GM19035 (cell line): Measurements from ENCODE around the gene SH3RF3.

Experiments
- ATAC-seq: cut with Tn5 transposase; IDR thresholded peaks from one replicate; pipeline ENCODE4 v1.9.1; 2021; ENCODE audit not compliant: unreplicated experiment

The SH3RF3 gene

DNA sequence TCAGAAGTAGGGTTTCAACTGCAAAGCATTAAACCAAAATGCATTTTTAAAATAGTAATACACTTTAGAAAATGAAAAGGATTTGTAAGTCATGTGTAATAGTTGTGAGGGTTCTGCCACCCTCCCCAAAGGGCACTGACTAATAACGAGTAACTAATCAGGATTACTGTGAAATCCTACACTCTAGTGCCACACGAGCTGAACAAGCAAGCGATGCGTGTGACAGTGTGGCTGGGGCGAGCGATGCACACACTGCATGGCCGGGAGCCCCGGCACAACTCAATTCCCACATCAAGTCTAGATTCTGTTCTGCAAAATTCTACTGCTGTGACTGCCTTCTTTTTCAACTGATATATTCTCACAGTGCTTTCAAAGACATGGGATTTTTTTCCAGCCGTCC, 328.4 kb downstream of the SH3RF3 start:
- ATAC-seq, result no peak

DNA sequence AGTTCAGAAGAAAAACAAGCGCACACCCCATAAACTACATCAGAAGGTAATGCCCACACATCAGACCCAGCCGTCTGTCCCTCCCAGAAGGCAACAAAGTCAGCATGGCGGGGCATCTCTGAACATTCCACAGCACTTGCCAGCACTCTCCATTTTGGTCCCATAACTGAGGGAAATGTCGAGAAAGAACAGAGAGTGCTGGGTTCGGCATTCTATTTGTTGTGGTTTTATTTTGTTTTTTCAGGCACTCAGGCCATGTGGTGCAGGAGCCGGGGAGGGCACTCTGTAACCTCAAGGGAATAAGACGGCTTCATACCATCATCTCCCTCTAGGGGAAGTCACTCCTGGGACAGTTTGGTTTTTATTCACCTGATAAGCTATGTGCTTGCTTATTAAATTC, 328.8 kb downstream of the SH3RF3 start:
- no peak for ATAC-seq

DNA sequence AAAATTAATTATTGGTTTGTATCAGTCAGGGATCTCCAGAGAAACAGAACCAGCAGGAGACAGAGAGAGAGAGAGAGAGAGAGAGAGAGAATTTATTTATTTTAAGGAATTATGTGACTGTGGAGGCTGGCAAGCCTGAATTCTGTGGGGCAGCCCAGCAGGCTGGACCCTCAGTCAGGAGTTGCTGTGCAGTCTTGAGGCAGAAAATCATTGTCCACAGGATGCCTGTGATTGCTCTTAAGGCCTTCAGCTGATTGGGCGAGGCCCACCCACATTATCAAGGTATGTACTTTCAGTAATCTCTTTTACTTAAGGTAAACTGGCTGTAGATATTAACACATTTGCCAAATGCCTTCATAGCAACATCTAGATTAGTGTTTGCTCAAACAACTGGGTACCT, 329.5 kb downstream of the SH3RF3 start:
- no peak for ATAC-seq

DNA sequence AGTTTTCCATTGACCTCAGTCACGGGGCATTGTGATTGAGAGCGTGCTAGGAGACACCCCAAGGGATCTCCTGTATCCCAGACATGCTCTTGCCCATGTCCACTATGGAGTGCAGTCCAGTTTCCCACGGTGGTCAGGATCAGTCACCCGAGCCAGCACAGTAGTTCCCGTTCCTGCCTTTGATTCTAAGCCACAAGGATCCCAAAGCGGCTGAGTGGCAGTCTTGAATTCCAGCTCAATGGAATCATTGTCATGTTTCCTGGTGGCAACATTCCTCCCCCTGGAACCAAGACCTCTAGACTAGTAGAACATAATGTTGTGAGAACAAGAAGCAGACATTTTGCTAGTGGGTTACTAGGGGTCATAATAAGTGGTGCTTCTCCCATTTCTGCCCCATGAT, 330.5 kb downstream of the SH3RF3 start:
- ATAC-seq, result no peak

DNA sequence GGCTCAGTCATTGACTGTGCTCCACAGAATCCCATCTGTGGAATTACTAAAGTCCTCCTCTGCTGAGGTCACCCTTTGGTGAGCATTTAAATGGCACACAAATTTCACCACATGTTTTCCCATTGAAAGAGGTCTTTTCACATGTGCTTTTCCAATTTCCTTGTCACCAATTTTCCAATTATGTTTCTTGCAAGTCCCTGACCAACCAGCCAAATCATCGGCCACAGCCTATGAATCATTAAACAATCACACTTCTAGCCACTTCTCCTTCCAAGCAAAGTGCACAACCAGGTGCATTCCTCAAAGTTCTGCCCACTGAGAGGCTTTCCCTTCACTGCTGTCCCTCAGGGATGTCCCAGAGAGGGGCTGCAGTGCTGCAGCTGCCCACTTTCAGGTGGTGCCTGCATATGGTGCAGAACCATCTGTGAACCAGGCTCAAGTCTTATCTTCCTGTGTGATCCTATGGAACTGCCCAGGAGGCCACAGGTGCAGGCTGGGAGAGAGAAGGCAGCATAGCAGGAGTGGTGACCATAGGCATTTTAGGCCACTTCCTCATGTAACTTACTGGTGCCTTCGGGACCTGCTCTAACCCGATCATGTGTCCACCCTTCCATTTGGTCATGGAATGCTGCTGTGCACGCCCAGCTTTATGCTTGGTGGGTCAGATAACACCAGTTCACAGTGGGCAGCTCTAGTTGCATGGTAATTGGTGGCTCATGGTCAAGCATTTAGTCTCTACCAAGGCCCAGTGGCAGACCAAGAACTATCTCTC, 331.7 kb downstream of the SH3RF3 start:
- no peak for ATAC-seq

DNA sequence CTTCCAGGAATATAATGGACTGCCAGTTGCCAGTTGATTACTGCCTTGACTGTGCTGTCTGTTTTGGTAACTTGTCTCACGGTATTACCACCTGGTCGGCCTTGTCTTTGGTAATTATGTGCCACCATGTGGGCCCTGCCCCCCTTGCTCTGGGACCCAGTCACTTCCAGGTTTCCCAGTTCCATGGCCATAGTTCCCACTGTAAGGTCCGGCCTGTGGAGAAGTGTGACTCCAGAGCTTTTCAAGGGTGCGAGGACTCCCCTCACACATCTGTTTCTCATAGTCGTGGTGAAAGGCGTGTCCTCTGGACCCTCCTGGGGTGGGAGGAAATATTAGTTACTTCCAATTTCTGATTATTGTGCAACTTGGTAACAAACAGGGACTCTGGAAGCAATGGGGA, 334.2 kb downstream of the SH3RF3 start:
- ATAC-seq, result no peak

DNA sequence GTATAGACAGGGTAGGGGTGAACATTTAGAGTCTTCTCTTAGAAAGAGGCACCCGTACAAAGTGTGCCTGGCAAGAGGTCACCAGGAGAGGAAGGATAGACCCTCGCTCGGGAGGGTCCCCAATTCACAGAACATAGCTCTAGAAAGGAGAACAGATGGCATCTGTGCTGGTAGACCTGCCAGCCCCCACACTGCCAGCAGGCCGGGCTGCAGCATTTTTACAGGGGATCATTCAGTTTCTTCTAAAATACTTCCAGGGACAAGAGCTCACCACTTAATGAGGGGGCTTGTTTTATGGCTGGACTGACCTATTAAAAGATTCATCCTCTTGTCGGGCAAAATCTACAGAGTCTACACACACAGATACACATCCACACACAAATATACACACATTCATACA, 334.9 kb downstream of the SH3RF3 start:
- ATAC-seq, result no peak

DNA sequence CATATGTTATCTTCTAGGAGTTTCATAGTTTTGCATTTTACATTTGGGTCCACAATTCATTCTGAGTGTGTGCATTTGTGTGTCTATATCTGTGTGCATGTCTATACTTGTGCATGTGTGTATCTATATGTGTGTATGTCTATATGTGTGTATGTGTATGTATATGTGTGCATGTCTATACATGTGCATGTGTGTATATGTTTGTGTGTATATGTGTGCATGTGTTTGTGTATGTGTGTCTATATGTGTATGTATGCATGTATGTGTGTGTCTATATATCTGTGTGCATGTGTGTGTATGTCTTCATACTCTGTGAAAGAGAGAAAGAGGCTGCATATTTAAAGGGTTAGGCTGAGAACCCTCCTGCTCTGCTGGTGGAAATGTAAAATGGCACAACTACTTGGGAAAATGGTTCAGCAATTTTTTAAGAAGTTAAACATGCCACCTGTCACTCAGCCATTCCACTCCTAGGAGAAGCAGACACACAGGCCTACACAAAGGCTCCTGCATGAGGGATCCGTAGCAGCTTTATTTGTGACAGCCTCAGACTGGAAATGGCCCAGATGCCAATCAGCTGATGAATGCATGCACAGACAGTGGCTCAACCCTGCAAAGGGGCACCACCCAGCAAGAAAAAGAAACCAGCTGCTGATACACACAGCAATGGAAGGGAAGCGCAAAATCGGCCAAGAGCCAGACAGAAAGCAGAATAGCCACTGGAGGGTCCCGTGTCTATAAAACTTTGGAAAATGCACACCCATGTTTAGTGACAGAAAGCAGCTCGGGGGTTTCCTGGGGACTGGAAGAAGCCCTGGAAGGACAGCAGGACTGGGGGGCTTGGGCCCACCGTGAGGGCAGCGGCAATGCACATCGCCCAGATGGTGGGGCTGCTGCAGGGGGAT, 337.9 kb downstream of the SH3RF3 start:
- no peak for ATAC-seq

DNA sequence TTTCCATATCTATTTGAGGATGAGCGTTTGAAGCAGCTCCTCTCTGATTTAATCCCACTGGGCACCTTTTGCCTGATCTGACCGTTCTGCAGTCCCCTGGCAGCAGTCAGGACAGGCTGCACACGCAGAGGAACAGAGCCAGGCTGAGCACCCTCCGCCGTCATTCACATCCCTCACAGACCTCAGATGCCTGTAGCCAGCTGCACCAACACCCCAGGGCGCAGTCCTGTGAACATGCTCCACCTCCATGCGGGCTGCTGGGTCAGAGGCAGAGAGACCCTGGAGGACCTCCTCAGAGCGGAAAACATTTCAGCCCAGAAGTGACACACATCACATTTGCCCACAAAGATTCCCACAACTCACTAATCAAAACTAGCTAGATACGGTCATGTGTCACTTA, 338.7 kb downstream of the SH3RF3 start:
- no peak for ATAC-seq

DNA sequence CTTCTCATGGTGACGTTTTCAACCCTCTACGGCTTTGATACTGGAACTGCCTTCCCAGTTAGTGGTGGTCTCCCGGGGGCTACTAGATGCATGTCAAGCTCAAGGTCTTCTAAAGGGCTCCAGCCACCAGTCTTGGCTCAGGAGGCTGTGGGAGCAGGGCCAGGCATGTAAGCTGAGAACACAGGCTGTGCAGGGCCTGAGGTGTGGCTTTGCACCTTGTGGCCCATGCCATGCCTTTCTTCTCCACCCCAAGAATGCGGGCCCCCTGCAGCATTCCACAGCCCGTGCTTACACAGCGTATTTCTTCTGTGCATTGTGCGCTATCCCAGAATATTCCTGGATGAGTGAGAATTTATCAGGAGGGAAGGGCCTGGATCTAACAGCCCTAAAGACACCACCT, 339.9 kb downstream of the SH3RF3 start:
- ATAC-seq, result no peak

DNA sequence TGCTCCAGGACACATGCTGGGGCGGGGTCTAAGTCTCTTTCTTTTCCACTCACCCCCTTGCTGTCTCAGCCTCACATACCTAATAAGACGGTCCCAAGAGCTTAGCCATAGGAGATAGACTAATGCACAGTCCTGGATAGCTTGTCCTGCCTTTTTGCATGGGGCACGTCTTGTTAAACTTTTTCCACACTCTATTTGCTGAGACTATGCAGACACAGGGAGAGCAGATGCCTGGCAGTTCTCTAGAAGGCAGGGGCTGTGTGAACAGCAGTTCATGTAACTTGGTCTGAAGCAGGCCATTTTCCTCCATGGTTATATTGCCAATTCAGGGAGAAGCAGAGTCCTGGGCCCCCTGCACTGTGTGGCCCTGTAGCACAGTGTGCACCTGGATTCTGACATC, 342.7 kb downstream of the SH3RF3 start:
- ATAC-seq, result no peak

DNA sequence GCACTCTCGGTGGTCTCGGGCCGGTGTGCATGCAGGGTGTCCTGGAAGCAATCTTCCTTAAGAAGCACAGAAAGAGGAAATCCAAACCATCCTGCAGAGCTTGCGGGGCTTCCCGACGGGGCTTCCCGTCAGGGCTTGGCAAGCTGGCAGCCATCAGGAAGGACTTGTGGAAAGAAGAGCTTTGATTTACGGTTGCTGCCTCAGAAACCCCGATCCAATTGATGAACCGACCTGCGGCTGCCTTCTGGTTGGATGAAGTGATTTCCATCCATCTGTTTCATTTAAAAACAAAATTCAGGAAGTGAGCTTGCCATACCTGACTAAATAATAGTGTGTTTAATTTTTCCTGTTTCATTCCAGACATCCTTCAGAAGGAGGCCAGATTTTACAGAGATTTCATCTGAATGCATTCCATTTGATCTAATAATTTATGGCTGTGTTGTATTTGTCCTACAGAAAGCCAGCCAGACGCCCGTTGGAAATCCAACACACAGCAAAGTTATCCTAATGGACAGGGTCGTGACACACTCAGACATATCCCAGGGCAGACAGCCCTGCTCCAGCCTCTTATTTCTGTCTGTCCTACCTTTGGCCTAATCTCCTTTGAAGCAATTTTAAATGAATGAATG, 343.4 kb downstream of the SH3RF3 start:
- ATAC-seq, result no peak

DNA sequence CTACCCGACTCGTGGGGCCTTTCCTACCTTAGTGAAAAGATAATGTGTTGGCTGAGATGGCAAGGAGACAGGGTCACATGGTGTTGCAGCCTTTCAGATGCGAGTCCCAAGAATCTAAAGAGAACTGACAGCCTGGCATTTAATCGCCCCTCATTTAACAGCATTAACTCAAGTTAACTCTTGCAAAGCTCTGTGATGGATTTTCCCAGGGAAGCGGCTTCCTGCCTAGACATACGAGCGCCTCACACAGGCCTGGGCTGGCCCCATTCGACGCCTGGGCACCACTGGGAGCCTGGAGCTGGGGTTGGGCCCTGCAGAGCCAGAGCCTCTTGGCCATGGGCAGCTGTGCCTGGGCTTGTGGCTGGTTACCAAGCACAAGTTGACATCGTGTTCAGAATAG, 344.0 kb downstream of the SH3RF3 start:
- no peak for ATAC-seq

DNA sequence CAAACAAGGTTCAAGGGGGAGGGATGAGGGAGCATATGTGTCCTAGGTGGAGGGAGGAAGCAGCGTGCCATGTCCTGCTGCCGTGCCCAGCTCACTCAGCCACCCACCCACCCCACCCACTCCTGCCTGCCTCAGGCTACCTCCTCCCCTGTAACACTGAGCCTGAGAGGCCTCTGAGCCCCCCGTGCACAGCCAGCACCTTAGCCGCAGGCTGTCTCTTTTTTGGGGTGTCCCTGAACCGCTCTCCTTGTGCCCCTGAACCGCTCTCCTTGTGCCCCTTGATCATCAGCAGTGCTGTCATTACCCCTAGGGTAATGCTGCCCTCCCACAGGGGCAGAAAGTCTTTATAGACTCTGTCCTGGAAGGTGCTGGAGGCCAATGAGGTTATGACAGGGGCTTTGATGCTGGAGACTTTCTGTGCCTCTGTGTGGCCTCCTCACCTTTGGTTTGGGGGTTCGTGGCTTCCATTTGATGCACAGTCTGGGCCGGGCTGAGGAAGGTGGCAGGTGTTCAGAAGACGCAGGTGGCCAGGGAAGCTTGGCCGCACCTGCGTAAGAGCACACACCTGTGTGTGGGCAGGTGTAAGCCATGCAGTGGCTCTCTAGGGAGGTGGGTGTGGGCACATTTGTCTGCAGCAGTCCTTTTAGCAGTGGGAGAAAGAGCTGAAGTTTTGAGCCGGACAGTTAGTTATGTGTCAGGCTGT, 344.8 kb downstream of the SH3RF3 start:
- ATAC-seq, result no peak

DNA sequence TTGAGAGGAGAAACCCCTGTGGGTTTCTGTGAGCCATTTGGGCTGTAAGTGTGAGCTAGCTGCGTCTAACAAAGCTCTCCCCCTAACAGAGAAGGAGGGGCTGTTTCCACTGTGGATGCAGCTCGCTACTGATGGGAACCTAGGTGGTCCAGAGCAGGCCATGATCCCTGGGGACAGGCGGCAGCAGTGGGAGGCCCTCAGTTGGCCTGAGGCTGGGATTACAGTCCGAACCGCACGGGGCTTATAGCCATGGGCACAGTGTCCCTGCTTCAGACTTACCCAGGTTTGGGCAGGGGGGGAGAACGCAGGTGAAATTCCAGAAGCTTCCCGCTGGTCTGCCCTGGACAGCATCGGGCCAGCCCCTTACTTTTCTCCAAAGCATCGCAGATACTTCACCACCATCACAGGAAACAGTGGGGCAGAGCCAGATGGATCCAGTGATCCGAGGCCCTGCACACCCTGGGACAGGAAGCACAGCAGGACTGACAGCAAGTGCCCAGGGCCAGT, 345.4 kb downstream of the SH3RF3 start:
- no peak for ATAC-seq

DNA sequence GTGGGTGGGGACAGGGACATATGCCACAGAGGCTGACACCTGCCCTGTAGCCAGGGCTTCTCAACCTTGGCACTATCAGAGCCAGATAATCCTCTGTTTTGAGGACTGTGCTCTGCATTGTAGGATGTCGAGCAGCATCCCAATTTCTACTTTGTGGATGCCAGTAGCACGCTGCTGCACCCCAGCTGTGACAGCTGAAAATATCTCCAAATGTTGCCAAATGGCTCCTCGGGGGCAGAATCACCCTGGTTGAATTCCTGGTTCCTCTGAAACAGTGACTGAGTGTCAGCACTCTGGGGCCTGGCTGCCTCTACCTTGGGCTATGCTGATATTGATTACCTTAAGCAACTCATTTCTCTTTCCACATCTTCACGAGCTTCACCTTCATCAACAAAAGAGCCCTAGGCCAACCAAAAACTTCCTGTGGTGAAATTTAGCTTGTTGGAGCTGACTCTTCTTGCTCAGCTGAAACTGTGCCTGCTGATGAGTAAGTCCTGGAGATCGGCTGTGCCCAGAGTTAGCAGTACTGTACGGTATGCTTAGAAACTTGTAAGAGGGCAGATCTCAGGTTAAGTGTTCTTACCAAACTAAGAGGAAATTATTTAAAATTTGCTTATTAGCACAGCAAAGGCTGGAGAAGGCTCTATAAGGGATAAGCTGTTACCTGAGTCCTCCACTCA, 346.7 kb downstream of the SH3RF3 start:
- ATAC-seq, result no peak

DNA sequence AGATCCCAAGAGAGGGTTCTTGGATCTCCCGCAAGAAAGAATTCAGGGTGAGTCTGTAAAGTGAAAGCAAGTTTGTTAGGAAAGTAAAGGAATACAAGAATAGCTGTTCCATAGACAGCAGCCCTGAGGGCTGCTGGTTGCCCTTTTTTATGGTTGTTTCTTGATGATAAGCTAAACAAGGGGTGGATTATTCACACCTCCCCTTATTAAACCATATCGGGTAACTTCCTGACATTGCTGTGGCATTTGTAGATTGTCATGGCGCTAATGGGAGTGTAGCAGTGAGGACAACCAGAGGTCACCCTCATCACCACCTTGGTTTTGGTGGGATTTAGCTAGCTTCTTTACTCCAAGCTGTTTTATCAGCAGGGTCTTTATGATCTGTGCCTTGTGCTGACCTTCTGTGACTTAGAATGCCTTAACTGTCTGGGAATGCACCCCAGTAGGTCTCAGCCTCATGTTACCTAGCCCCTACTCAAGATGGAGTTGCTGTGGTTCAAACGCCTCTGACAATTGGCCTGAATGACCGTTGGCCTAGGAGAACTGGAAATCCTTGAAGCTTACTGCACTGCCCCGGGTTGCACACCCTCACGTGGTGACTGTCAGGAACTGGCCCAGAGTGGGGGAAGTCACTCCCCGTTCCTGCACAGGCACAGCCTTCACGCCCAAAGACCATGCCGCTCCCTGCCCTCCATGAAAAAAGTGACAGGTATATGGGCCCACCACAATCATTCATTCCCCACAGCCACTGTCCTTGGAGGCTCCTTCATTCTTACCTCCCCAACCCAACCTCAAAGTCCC, 347.8 kb downstream of the SH3RF3 start:
- ATAC-seq, result no peak

DNA sequence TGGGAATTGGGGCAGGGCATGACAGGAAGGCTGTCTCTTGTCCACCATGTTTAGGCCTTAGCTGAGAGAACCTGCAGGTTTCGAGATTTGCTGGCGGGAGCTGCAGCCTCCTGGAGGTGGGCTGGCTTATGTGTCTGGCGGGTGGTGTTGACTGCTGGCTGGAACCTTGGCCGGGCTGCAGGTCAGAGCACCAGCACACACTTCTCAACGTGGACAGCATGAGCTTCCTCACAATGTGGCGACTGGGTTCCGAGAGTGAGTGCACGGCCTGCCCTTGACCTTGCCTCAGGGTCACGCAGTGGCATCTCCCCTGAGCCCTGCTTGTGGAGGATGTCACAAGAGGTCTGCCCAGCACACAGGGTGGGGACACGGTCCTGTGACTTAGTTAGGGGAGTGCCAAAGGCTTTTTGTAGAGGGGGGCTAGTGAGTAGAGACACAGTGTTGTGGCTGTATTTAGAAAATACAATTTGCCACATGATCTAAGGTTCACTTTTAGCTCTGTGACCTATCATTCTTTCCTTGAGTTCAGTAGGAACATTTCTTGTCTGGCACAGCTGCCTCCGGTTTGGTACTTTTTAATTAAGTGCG, 350.0 kb downstream of the SH3RF3 start:
- ATAC-seq, result no peak

DNA sequence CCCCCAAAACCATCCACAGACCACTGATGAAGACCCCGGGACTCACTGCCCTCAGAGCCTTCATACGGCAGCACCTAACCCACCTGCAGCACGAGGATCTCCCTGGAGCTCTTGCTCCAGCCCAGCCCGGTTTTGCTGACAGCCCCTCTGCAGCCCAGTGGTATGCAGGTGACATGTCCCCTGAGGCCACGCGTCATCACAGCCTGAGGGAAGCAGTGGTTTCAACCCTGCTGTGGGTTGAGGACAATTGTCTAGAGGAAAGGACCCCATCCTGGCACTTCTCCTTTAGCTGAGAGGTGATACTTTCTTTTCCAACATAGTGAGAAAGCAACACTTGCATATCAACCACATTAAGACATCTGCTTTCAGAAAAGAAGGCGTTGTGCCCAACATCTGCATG, 350.8 kb downstream of the SH3RF3 start:
- no peak for ATAC-seq
